ENCODE results near the gene BCL2L11. TPM values are rescaled to one million over a fixed set of nuclear protein-coding genes. Genes with fewer than 3 reads are reported as not detected.

BCL2L11 gene
- total RNA-seq, 1 experiment from 2014 or later: 12.6 TPM

DNA sequence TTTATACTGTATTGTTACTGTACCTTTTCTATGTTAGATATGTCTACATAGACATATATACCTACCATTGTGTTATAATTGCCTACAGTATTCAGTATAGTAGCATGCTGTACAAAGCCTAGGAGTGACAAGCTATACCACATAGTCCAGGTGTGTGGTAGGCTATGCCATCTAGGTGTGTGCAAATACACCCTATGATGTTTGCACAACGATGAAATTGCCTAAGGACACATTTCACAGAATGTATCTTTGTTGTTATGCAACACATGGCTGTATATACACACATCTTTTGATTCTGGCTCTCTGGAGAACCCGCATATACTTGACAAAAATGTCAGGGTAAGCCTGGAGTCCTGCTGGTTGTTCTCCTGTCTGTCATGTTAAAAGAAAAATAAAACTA lies 85.1 kb downstream of the BCL2L11 start:
- Histone ChIP-seq H3K4me1 (ENCODE audit: insufficient read depth, low read length, poor library complexity, severe bottlenecking) (no peaks in the 10 kb centered on the region), H3K4me3 (ENCODE audit: low read depth, low read length, poor library complexity, severe bottlenecking) (no peak overlapping the region), H3K27me3 (replicated peaks; ENCODE audit: insufficient read depth, low read depth, low read length, poor library complexity) (no peaks in the 10 kb centered on the region), H3K27ac (ENCODE audit: low read depth, low read length, poor library complexity, severe bottlenecking) (no peak overlapping the region), H3K9me3 (ENCODE audit: low read depth, low read length, poor library complexity, severe bottlenecking) (no peaks in the 10 kb centered on the region), H3K36me3 (ENCODE audit: insufficient read depth, low read length, poor library complexity, severe bottlenecking) (no peaks in the 10 kb centered on the region)
- ChIA-PET POLR2A (ENCODE audit: low non-redundant PET) (no interaction called here), CTCF (no interaction called here)
- intact Hi-C loops (cut with micrococcal nuclease; ENCODE audit: unreplicated experiment): no loop called here
- TF ChIP-seq EZH2 (IDR thresholded peaks at IDR 0.05; ENCODE audit: borderline replicate concordance, low read depth, low read length, poor library complexity, severe bottlenecking): no peak
- TF ChIP-seq, protein P1, sequence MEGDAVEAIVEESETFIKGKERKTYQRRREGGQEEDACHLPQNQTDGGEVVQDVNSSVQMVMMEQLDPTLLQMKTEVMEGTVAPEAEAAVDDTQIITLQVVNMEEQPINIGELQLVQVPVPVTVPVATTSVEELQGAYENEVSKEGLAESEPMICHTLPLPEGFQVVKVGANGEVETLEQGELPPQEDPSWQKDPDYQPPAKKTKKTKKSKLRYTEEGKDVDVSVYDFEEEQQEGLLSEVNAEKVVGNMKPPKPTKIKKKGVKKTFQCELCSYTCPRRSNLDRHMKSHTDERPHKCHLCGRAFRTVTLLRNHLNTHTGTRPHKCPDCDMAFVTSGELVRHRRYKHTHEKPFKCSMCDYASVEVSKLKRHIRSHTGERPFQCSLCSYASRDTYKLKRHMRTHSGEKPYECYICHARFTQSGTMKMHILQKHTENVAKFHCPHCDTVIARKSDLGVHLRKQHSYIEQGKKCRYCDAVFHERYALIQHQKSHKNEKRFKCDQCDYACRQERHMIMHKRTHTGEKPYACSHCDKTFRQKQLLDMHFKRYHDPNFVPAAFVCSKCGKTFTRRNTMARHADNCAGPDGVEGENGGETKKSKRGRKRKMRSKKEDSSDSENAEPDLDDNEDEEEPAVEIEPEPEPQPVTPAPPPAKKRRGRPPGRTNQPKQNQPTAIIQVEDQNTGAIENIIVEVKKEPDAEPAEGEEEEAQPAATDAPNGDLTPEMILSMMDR (conservative IDR thresholded peaks at IDR 0.05; ENCODE audit: low read depth, low read length): no peak
- no TSS peak for BruUV-seq (replicated peaks)
- DNase-seq (ENCODE audit: low spot score): no peak

DNA sequence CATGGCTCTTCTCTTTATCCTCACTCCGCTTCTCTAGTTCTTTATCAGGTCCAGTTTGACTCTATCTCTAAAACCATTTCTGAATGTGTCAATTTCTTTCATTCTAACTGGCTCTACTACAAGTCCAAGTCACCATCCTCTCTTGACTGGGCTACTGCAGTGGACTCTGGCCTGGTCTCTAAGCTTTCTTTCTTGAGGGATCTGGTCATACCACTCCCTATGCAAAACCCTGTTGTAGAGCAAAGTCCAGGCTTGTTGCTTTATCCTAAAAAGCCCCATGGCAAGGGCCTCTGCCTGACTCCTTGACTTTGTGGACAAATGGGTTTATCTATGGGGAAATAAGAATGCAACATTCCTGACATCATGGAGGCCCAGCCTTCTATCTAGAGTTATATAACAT lies 87.1 kb downstream of the BCL2L11 start:
- H3K4me3 ChIP-seq (ENCODE audit: low read depth, low read length, poor library complexity, severe bottlenecking): no peak overlapping the region
- H3K27ac ChIP-seq (ENCODE audit: low read depth, low read length, poor library complexity, severe bottlenecking): no peak overlapping the region
- no peaks in the 10 kb centered on the region for H3K36me3 ChIP-seq (ENCODE audit: insufficient read depth, low read length, poor library complexity, severe bottlenecking)
- intact Hi-C loops (cut with micrococcal nuclease; ENCODE audit: unreplicated experiment): no loop called here
- H3K9me3 ChIP-seq (ENCODE audit: low read depth, low read length, poor library complexity, severe bottlenecking): peaks cover 6% of the 10 kb centered on the region
- no peaks in the 10 kb centered on the region for H3K4me1 ChIP-seq (ENCODE audit: insufficient read depth, low read length, poor library complexity, severe bottlenecking)
- POLR2A ChIA-PET (ENCODE audit: low non-redundant PET): no interaction called here
- TF ChIP-seq EZH2 (IDR thresholded peaks at IDR 0.05; ENCODE audit: borderline replicate concordance, low read depth, low read length, poor library complexity, severe bottlenecking): no peak
- TF ChIP-seq, protein P1 (conservative IDR thresholded peaks at IDR 0.05; ENCODE audit: low read depth, low read length): no peak
- TSS peak; percentile 25 for BruUV-seq (replicated peaks)
- CTCF ChIA-PET: no interaction called here
- no peak for DNase-seq (ENCODE audit: low spot score)
- no peaks in the 10 kb centered on the region for H3K27me3 ChIP-seq (replicated peaks; ENCODE audit: insufficient read depth, low read depth, low read length, poor library complexity)

DNA sequence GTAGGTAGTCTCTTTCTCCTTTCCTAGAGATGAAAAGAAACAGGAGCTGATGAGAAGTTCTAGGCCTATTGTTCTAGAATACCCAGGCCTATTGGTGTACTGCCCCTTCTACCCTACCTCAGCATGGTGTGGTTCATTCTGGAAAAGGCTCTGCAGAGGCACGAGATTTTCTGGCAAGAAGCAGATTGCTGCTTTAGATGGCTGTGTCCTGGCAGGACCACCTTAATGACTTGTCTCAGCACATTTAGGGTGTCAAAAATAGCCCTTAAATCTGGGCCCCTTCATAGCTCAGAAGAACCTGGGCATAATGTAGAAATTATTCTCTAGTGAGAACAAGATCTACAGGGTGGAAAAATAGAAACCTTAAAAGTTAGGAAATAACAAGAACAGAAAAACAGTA lies 87.9 kb downstream of the BCL2L11 start:
- TF ChIP-seq, protein P1 (conservative IDR thresholded peaks at IDR 0.05; ENCODE audit: low read depth, low read length): no peak
- no peak for TF ChIP-seq EZH2 (IDR thresholded peaks at IDR 0.05; ENCODE audit: borderline replicate concordance, low read depth, low read length, poor library complexity, severe bottlenecking)
- intact Hi-C loops (cut with micrococcal nuclease; ENCODE audit: unreplicated experiment): no loop called here
- no TSS peak for BruUV-seq (replicated peaks)

More for the DNA sequence above, 87.9 kb downstream of the BCL2L11 start:
- Histone ChIP-seq H3K4me1 (ENCODE audit: insufficient read depth, low read length, poor library complexity, severe bottlenecking) (no peaks in the 10 kb centered on the region), H3K4me3 (ENCODE audit: low read depth, low read length, poor library complexity, severe bottlenecking) (no peak overlapping the region), H3K27ac (ENCODE audit: low read depth, low read length, poor library complexity, severe bottlenecking) (no peak overlapping the region), H3K36me3 (ENCODE audit: insufficient read depth, low read length, poor library complexity, severe bottlenecking) (no peaks in the 10 kb centered on the region), H3K27me3 (replicated peaks; ENCODE audit: insufficient read depth, low read depth, low read length, poor library complexity) (no peaks in the 10 kb centered on the region), H3K9me3 (ENCODE audit: low read depth, low read length, poor library complexity, severe bottlenecking) (peaks cover 13% of the 10 kb centered on the region)
- no peak for DNase-seq (ENCODE audit: low spot score)
- POLR2A ChIA-PET (ENCODE audit: low non-redundant PET): no interaction called here
- CTCF ChIA-PET: no interaction called here
